Stomach (tissue), 4 donors: ENCODE results near the gene CLCA2.

Experiments
- CTCF ChIP-seq, 7 experiments: fragments of 450-650 bp in 4 of 7; fragments of 200-600 bp in 3 of 7; sonication (generic) in 3 of 7; IDR thresholded peaks; one replicate each; pipeline ENCODE4 v1.5.1; 2016 to 2019; ENCODE audit warnings: antibody characterized with exemption in 7 of 7, control low read depth in 2 of 7, mild to moderate bottlenecking in 1 of 7
- EP300 ChIP-seq: sonication (generic); formaldehyde crosslinking; IDR thresholded peaks from one replicate; pipeline ENCODE4 v1.6.1; 2017; ENCODE audit warnings: antibody characterized with exemption
- POLR2A ChIP-seq, 4 donors: fragments of 450-650 bp; IDR thresholded peaks; one replicate each; pipeline ENCODE4 v1.6.1; 2016; ENCODE audit warnings: antibody characterized with exemption in 4 of 4, control low read depth in 2 of 4, mild to moderate bottlenecking in 1 of 4, moderate library complexity in 1 of 4
- POLR2AphosphoS5 ChIP-seq, 3 donors: sonication (generic); formaldehyde crosslinking; IDR thresholded peaks; one replicate each; pipeline ENCODE4 v1.6.1; 2016; ENCODE audit warnings: antibody characterized with exemption in 3 of 3

GRCh38 chr1:86445919-86446318, 21.9 kb downstream of the CLCA2 start:
- TF ChIP-seq CTCF (IDR thresholded peaks at IDR 0.05) (no peak), EP300 (no peak), POLR2A (IDR thresholded peaks at IDR 0.05) (no peak), POLR2AphosphoS5 (IDR thresholded peaks at IDR 0.05) (no peak)
